ENCODE data around the gene PIGW.

DNA sequence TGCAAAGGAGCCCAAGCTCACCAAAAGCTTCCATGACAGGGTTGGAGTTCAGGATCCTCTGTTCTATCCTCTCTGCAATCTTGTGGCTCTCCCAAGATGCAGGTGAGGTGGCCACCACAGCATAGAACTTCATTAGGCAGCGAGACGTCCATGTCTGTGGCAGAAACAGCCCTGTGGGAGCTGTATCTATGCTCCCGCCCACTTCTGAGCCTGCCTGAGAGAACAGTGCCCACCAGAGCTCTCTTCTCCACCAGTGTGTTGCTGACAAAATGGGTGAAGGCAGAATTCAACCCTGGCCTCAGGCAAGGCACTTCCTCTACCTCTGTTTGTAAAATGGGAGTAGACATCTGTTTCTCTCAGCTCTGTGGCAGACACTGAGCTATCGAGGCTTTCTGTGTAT, 18.9 kb upstream of the PIGW start:
- TF ChIP-seq CTCF (IDR thresholded peaks at IDR 0.05), result no peak
- no peak for TF ChIP-seq POLR2A (IDR thresholded peaks at IDR 0.05)
